ENCODE data around the gene ABHD2.

The ABHD2 gene

GRCh38 chr15:89098281-89098680, 10.0 kb downstream of the ABHD2 start:
- DNase-seq (ENCODE audit: low read depth in 2 of 3, low spot score in 2 of 3) = no peak

- DNase-seq (ENCODE audit: low read depth in 2 of 3, low spot score in 2 of 3) = no peak
Measured at GRCh38 chr15:89099968-89100367, 11.7 kb downstream of the ABHD2 start.

GRCh38 chr15:89101302-89102193, 13.3 kb downstream of the ABHD2 start:
- DNase-seq (ENCODE audit: low read depth in 2 of 3, low spot score in 2 of 3) = no peak

- no peak for DNase-seq (ENCODE audit: low read depth in 2 of 3, low spot score in 2 of 3)
Measured at GRCh38 chr15:89103481-89104171, 15.4 kb downstream of the ABHD2 start.

DNA sequence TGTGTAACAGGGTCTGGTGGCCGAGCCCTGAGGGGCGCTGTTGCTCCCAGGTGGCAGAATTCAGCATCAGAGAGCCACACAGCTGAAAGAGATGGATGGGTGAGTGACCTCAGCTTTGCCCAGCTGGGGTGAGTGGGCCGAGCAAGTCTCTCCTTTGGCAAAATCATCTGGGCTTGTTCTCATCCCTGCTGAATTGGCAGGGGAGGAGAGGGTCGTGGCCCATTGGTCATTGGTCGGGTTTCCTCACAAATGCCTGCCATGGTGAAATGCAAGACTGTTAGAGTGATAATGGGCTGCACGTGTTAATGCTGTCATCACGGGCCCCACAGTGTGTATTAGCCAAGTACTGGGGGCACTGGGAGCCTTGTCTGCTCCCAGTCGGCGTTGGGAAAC, 15.9 kb downstream of the ABHD2 start:
- no peak for DNase-seq (ENCODE audit: low read depth in 2 of 3, low spot score in 2 of 3)

- DNase-seq (ENCODE audit: low read depth in 2 of 3, low spot score in 2 of 3) = no peak
Measured at GRCh38 chr15:89105147-89105546, 16.9 kb downstream of the ABHD2 start.

DNA sequence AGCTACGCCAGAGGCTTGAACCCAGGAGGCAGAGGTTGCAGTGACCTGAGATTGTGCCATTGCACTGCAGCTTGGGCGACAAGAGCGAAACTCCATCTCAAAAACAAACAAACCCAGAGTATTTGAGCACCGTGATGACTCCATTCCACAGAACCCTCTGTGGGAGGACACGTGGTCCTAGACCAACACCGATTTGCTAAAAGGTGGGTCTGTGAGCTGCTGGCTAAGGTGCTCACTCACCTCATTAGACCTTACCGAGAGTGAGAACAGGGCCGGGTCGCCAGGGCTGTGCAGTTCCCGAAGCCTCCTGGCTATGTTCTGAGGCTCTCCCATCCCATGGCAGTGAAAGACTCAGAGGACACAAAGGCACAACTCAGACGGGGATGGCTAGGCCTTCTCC, 17.9 kb downstream of the ABHD2 start:
- DNase-seq (ENCODE audit: low read depth in 2 of 3, low spot score in 2 of 3) = no peak

GRCh38 chr15:89107984-89108383, 19.7 kb downstream of the ABHD2 start:
- DNase-seq (ENCODE audit: low read depth in 2 of 3, low spot score in 2 of 3) = no peak

- DNase-seq (ENCODE audit: low read depth in 2 of 3, low spot score in 2 of 3) = no peak
Measured at GRCh38 chr15:89108835-89109234, 20.6 kb downstream of the ABHD2 start.

DNA sequence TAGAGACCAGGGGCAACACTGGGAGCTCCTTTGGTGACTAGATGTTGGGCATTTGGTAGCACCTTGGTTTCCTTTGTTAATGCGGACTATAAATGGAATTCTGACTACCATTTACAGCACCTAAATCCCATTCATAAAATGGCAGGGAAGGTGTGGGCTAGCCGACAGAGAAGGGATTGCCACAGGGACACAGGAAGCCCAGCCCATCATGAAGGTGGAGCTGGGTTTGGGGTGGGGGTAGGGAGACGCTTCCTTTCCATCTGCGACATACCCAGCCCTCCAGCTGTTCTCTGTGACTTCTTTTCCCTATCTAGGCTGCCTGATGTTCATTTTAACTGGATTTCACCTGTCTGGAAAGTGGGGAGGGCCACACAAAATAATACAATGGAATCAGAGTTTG, 21.0 kb downstream of the ABHD2 start:
- DNase-seq (ENCODE audit: low read depth in 2 of 3, low spot score in 2 of 3) = no peak

- no peak for DNase-seq (ENCODE audit: low read depth in 2 of 3, low spot score in 2 of 3)
Measured at GRCh38 chr15:89110060-89110459, 21.8 kb downstream of the ABHD2 start.

DNA sequence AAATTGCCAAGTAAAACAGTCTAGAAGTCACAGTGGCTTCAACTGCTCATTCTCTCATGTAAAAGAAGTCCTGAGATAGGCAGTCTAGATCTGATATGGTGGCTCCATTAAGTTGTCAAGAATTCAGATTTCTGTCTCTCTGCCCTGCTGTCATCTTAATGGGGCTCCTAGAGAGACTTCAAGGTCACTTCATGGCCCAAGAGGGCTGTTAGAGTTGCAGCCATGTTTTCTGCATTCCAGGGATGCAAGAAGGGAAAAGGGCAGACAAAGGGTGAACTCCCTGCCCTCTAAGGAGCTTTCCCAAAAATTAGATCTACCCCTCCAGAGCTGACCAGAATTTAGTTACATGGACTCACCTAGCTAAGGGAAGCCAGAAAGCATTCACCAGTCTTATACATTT, 23.1 kb downstream of the ABHD2 start:
- no peak for DNase-seq (ENCODE audit: low read depth in 2 of 3, low spot score in 2 of 3)

GRCh38 chr15:89111961-89112340, 23.7 kb downstream of the ABHD2 start:
- DNase-seq (ENCODE audit: low read depth in 2 of 3, low spot score in 2 of 3) = no peak

GRCh38 chr15:89112341-89112971, 24.2 kb downstream of the ABHD2 start:
- DNase-seq (ENCODE audit: low read depth in 2 of 3, low spot score in 2 of 3) = no peak

GRCh38 chr15:89113296-89114024, 25.2 kb downstream of the ABHD2 start:
- DNase-seq (ENCODE audit: low read depth in 2 of 3, low spot score in 2 of 3) = no peak

DNA sequence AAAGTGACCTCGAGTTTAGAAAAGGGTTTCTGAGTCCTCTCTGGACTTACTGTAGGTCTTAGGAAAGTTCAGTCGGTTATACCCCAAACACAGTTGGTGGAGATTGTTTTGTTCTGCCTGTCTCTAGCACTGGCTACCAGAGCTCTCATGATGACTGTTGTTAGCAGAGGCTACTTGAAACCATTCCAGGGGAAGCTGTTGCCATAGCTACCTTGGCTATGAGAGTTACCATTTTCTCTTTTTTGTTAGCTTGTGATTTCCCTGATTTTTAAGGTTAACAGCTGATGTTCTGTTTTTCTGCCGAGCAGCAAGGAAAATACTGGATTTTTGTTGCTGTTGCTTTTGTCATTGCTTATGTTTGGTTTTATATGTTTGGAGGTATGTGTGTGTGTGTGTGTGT, 26.7 kb downstream of the ABHD2 start:
- DNase-seq (ENCODE audit: low read depth in 2 of 3, low spot score in 2 of 3) = no peak

DNA sequence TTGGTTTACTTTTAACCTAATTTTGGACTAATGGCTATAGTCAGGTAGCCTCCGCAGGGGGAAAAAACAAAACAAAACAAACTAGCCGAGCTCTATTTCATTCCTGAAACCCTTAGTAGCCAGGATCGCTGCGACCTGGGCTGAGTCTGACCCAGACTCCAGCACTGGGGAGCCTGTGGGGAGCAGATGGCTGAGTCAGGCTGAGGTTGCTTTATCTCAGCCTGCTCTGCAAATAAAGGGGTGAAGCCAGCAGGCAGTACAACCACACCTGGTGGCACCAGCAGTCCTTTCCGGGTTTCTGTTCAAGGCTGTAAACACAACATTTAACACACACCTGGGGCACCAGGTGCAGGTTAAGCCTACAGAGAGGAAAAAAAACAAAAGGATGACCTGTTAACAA, 27.3 kb downstream of the ABHD2 start:
- no peak for DNase-seq (ENCODE audit: low read depth in 2 of 3, low spot score in 2 of 3)

DNA sequence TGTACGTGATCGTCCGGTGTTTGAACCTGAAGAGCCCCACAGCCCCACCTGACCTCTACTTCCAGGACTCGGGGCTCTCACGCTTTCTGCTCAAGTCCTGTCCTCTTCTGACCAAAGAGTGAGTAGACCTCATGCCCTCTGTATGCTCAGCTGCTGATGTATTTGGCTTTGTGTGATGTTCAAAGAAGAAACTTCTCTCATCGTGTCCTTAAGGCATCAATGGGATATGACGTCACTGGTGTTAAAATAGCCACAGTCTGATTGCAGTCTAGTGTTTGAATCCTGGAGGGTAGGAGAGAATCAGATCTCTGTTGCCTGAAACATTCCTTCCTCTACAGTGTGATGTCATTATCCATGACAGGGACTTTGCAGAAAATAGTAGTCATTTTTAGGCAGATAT, 28.1 kb downstream of the ABHD2 start:
- DNase-seq (ENCODE audit: low read depth in 2 of 3, low spot score in 2 of 3) = no peak

DNA sequence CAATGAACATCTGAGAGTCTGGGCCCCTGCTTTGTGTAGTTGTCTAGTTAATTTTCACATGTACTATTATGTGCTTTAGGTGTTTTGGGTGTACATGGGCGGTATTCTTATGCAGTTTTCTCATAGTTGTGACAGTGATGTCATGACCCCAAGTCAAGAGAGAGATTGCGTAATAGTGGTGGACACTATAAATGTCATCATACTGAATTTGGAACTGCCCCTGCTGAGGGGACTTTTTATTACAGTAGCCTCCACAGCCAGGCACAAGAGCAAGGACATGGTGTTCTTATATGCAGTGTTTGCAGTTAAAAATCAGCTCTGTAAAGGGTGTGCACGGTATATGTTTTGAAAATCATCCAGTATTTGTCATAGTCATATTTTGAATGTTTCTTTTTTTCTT, 29.5 kb downstream of the ABHD2 start:
- no peak for DNase-seq (ENCODE audit: low read depth in 2 of 3, low spot score in 2 of 3)

DNA sequence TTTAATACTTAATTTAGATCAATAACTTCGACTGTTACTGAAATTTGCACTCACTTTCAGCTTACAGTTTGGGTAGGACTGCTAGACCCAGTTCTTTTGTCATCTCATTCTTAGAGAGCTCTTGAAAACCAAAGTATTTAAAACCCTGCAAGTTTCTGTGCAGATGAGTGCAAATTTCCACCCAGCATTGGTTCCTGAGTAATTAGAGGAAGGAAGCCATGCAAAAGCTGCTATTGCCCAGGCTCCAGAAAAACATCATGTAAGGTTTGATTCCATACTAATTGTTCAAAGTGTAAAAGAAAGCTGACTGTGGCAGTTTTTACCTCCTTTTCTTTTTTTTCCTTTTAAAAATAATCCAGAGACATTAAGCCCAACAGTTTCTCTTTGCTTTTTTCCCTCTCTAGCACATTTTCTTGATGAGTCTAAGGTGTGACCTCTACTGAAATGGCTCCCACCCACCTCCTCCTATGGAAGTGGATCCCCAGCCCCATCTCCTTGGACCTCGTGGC, 30.3 kb downstream of the ABHD2 start:
- no peak for DNase-seq (ENCODE audit: low read depth in 2 of 3, low spot score in 2 of 3)

All from activated CD8-positive, alpha-beta memory T cell treated with anti-CD3 and anti-CD28 coated beads for 48 hours (primary cell).